PFSK-1 (cell line): Measurements from ENCODE around the gene RAMAC.

Experiments
- FOXP2 ChIP-seq: optimal IDR thresholded peaks from 2 replicates; pipeline ENCODE3; 2011; ENCODE audit warnings: borderline replicate concordance, control low read depth, inconsistent platforms; ENCODE audit not compliant: insufficient read depth; ENCODE audit errors: extremely low read length, extremely low read depth
- POLR2AphosphoS5 ChIP-seq: IDR thresholded peaks from 2 replicates; pipeline ENCODE4 v1.6.1; 2012; ENCODE audit warnings: low read depth, mild to moderate bottlenecking, control low read depth, low read length, moderate library complexity
- REST ChIP-seq, 2 experiments: IDR thresholded peaks; 2 replicates each; pipeline versions ENCODE4 v1.6.1 to v1.8.0; 2011 to 2012; ENCODE audit warnings: low read depth in 2 of 2, low read length in 2 of 2, control low read depth in 1 of 2, inconsistent platforms in 1 of 2, mild to moderate bottlenecking in 1 of 2, moderate library complexity in 1 of 2; ENCODE audit not compliant: insufficient read depth in 1 of 2
- TAF1 ChIP-seq: IDR thresholded peaks from 2 replicates; pipeline ENCODE4 v1.6.1; 2012; ENCODE audit warnings: low read length, control low read depth, borderline replicate concordance; ENCODE audit not compliant: insufficient read depth

- no peak for TF ChIP-seq POLR2AphosphoS5
- TF ChIP-seq TAF1: no peak
- no peak for TF ChIP-seq REST (IDR thresholded peaks at IDR 0.05; ENCODE audit: insufficient read depth in 1 of 2, low read depth in 2 of 2, low read length in 2 of 2)
- TF ChIP-seq FOXP2: no peak
These were observed 43.3 kb upstream of the RAMAC start for GRCh38 chr15:82942691-82943090.
